C1 segment of cervical spinal cord (tissue), 14 donors: ENCODE results near the gene DLG2.
"Not testable (repeated sequence)": the region's sequence is repeated elsewhere in the genome, so short reads cannot be mapped to it uniquely, and the experiment has no call there.

Experiments used
- DNase-seq, 14 donors: peaks; one replicate each; lab custom pipeline; 2025; lab: John Stamatoyannopoulos, UW

Gene DLG2

GRCh38 chr11:85459304-85459703, 167.8 kb downstream of the DLG2 start:
- DNase-seq: no peak

DNA sequence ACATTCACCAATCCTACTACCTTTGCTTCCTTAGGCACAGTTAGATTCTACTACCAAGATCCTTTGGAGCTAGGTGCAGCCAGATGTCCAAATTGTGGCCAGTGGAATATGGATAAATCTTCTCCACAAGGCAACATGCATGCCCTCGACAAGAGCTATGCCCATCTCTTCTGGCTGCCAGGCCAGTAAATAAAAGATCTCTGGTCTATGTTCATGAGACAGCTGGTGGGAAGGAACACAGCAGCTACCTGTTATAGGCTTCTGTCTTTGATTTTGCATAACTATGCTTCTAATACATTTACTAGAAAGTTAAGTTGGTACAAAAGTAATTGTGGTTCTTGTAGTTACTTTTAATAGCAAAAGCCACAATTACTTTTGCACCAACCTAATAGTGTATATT, 182.7 kb downstream of the DLG2 start:
- no peak for DNase-seq

DNA sequence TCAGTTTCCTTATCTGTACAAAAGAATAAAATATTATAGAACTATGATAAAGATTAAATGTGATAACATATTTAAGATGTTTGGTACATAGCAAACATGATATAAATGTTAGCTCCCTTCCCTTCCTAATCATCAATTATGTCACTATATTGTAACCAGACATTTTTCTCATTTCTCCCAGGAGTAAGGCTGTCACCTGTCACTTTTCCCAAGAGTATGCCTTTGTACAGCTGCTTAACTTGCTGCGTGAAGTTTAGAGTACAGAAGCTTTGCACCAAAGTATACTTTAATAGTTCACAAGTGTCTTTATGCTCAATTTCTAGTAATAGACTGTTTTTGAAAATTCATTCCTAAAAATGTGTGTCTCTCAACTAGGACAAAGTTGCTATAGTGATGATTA, 186.9 kb downstream of the DLG2 start:
- DNase-seq: no peak

- no peak for DNase-seq
Measured at GRCh38 chr11:85438328-85438727, 188.8 kb downstream of the DLG2 start.

- DNase-seq: no peak
Measured at GRCh38 chr11:85431319-85431718, 195.8 kb downstream of the DLG2 start.

GRCh38 chr11:85423794-85424193, 203.3 kb downstream of the DLG2 start:
- no peak for DNase-seq

- DNase-seq: no peak
Measured at GRCh38 chr11:85423316-85423715, 203.8 kb downstream of the DLG2 start.

DNA sequence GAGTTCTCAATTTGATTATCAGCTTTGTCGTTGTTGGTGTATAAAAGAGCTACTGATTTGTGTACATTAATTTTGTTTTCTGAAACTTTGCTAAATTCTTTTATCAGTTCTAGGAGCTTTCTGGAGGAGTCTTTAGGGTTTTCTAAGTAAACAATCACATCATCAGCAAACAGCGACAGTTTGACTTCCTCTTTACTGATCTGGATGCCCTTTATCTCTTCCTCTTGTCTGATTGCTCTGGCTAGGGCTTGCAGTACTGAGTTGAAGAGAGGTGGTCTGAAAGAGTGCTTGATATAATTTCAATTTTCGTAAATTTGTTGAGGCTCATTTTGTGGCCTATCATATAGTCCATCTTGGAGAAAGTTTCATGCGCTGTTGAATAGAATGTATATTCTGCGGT, 213.0 kb downstream of the DLG2 start:
- no peak for DNase-seq

- DNase-seq: no peak
Measured at GRCh38 chr11:85407648-85408047, 219.5 kb downstream of the DLG2 start.

- DNase-seq: no peak
Measured at GRCh38 chr11:85406841-85407240, 220.3 kb downstream of the DLG2 start.

GRCh38 chr11:85406316-85406715, 220.8 kb downstream of the DLG2 start:
- no peak for DNase-seq

DNA sequence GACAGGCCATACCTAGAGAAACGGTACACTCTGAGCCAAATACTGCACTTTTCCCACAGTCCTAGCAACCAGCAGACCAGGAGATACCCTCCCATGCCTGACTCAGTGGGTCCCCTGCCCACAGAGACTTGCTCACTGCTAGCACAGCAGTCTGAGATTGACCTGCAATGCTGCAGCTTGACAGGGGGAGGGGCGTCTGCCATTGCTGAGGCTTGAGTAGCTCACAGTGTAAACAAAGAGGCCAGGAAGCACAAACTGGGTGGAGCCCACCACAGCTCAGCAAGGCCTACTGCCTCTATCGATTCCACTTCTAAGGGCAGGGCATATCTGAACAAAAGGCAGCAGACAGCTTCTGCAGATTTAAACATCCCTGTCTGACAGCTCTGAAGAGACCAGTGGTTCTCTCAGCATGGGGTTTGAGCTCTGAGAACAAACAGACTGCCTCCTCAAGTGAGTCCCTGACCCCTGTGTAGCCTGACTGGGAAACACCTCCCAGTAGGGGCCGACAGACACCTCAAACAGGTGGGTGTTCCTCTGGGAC, 231.6 kb downstream of the DLG2 start:
- DNase-seq: not testable (repeated sequence)

DNA sequence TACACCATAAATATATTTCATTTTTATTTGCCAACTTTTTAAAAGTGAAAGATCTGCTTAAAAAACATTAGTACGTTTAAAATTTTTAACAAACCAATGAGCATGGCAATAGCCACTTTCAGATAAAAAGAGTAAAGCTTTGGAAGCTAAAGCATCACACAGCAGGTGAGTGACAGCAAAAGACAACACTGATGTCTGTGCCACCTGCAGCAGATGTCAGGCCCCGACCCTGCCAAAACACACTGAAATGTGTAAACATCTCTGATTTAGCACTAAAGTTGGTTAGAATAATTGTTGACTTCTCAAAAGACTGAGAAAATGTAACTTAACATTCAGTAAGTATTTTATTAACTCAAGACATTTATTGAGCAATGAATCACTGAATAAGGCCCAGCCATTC, 232.9 kb downstream of the DLG2 start:
- peak in 1 of 14 donors; percentile 14 for DNase-seq

DNA sequence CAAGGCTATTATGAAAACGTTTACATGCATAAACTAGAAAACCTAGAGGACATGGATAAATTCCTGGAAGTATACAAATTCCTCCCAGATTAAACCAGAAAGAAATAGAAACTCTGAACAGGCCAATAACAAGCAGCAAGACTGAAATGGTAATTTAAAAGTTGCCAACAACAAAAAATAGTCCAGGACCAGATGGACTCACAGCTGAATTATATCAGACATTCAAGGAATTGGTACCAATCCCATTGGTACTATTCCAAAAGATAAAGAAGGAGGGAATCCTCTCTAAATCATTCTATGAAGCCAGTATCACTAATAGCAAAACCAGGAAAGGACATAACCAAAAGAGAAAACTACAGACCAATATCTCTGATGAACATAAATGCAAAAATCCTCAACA, 236.0 kb downstream of the DLG2 start:
- peak in 1 of 14 donors; percentile 6 for DNase-seq

- DNase-seq: no peak
Measured at GRCh38 chr11:85385547-85385946, 241.6 kb downstream of the DLG2 start.

DNA sequence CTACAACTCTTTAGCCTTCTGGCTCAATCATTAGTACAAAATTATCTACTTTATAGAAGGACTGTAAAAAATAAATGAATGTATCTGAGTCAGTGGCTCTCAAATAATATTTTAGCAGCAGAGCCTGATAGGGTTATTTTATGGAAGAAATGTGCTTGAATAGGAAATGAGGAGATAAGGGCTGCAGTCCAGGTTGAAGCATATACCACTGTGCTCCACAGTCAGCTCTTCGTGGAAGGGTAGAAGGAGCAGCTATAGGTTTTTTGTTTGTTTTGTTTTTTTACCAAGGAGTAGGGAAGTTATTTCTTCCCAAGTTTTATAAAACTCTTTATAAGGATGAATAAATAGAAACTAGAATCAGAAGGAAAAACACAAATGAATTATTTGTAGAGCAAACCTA, 242.0 kb downstream of the DLG2 start:
- DNase-seq: no peak

DNA sequence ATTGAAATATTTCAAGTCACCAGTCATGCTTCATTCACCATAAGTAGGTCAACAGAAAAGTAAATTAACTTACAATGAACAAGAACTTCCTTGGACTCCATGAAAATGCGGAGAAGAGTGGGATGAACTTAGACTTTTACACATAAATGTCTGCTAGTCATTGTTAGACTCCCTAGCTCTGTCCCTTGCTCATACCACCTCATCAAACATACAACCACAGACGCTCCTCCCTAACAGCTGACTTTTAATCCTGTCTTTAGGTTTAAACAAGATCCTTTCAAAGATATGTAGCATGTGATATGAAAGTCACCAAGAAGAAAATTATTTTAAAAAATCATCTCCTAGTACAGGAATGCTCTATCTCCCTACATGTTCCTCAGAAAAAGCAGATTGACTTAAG, 248.1 kb downstream of the DLG2 start:
- DNase-seq: no peak

- no peak for DNase-seq
Measured at GRCh38 chr11:85377901-85378300, 249.2 kb downstream of the DLG2 start.

- DNase-seq: no peak
Measured at GRCh38 chr11:85359859-85360258, 267.3 kb downstream of the DLG2 start.

DNA sequence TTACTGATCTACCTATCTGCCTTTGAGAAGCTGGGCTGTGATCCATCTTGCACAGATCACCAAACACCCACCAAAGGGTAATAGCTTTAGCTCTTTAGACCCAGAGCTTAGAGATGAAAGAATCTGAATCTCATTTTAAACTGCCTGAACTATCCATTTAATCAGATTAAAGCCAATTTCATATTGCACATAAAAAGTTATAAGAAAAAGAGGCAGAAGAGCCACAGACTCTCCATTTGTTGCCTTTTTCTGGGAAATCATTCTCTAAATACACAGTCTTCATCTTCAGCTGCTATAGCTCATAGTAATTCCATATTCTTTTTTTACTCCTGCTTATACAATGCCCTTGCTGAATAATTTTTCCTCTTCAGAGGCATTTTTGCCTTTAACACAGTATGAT, 271.2 kb downstream of the DLG2 start:
- no peak for DNase-seq

DNA sequence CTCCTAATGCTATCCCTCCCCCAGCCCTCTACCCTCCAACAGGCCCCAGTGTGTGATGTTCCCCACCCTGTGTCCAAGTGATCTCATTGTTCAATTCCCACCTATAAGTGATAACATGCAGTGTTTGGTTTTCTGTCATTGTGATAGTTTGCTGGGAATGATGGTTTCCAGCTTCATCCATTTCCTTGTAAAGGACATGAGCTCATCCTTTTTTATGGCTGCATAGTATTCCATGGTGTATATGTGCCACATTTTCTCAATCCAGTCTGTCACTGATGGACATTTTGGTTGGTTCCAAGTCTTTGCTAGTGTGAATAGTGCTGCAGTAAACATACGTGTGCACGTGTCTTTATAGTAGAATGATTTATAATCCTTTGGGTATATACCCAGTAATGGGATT, 277.6 kb downstream of the DLG2 start:
- not testable (repeated sequence) for DNase-seq

- no peak for DNase-seq
Measured at GRCh38 chr11:85348945-85349344, 278.2 kb downstream of the DLG2 start.

GRCh38 chr11:85347291-85347690, 279.9 kb downstream of the DLG2 start:
- no peak for DNase-seq

DNA sequence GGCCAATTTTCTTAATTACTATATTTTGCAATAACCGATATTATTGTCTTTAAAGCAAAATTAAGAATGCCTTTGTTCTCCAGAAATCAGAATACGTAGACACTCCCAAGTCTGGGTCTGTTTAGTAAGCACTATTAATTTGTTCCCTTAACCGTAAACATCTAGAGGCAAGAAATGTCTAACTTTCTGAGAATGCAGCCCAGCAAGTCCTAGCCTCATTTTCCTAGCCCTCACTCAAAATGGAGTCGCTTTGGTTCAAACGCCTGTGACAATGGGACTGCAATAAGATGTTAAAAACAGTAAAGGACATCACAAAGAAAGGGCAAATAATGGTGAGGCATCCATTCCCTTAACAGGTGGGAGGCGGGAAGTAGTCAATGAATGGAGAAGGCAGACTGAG, 280.7 kb downstream of the DLG2 start:
- DNase-seq: no peak
